ENCODE results near the gene TMEM141.
"Not testable (repeated sequence)": the region's sequence is repeated elsewhere in the genome, so short reads cannot be mapped to it uniquely, and the experiment has no call there.

TMEM141 gene

DNA sequence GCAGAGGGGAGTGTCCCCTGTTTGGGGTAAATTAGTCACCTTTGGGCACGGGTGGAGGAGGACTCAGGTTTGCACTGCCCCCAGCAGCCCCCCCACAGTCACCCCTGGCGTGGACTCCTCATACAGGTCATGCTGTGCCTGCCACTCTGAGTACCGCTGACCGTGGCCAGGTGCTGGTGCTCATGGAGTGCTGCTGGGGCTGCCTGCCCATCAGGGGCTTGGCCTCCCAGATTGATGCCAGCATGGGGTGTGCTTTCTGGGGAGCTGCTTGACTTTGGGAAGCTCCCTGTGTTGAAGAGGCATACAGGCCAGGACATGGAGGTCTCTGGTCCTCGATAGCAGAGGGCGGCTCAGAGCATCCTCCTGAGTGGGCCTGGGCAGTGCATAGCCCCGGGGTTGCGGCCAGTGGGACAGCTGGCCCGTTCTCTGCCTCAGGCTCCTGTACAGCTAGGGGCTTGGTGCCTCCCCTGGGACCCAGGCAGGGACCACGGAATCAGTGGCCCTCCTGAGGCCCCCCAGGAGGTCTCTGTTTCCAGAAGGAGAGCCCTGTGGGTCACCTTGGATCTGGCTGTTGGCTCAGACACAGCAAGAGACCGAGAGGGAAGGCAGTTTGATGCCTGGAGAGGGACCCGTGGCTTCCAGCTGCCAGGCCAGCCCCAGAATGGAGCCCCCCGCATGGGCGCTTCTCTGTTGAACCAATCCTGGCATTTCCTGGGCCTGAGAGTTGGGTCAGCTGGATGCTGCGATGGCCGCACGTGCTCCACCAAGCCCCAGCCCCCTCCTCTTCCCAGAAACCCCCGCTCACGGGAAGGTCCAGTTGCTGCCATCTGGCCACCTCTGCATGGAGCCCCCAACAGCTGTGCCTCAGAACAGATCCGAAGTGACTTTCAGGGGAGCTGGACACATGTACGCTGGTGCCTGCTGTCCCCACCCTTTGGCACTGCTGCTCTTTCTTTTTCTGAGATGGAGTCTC lies 45.1 kb downstream of the TMEM141 start:
- DNase-seq = no peak

DNA sequence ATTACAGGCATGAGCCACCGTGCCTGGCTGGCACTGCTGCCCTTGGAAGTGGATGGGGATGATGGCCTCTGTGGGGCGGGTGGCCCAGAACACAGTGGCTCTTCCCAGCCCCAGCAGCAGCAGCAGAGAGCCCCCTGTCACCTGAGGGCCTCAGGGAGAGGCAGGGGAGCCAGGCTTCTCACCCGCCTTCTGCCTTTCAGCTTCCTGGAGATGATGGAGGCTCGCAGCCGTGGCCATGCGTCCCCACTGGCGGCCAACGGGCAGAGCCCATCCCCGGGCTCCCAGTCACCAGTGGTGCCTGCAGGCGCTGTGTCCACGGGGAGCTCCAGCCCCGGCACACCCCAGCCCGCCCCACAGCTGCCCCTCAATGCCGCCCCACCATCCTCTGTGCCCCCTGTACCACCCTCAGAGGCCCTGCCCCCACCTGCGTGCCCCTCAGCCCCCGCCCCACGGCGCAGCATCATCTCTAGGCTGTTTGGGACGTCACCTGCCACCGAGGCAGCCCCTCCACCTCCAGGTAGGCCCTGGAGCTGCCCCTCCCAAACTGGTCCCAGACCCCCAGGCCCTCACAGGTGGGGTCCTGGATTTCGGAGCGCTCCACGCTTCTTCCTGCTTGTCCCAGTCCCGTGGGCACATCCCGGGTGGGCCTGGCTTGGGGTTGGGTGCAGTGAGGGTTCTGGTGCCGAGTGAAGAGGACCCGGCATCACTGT lies 46.2 kb downstream of the TMEM141 start:
- no peak for DNase-seq

DNA sequence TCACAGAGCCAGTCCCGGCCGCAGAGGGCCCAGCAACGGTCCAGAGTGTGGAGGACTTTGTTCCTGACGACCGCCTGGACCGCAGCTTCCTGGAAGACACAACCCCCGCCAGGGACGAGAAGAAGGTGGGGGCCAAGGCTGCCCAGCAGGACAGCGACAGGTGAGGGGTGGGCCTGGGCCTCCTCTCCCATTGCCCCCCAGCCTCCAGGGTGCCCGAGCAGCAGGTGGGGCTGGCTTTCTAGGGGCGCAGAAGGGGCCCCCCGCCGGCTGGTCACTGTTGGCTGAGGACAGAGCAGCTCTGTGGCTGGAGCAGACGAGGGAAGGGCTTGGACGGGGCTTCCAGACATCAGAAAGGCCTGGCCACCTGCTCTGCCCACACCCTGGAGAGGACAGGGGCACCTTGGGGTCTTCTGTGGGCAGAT lies 46.7 kb downstream of the TMEM141 start:
- not testable (repeated sequence) for DNase-seq

DNA sequence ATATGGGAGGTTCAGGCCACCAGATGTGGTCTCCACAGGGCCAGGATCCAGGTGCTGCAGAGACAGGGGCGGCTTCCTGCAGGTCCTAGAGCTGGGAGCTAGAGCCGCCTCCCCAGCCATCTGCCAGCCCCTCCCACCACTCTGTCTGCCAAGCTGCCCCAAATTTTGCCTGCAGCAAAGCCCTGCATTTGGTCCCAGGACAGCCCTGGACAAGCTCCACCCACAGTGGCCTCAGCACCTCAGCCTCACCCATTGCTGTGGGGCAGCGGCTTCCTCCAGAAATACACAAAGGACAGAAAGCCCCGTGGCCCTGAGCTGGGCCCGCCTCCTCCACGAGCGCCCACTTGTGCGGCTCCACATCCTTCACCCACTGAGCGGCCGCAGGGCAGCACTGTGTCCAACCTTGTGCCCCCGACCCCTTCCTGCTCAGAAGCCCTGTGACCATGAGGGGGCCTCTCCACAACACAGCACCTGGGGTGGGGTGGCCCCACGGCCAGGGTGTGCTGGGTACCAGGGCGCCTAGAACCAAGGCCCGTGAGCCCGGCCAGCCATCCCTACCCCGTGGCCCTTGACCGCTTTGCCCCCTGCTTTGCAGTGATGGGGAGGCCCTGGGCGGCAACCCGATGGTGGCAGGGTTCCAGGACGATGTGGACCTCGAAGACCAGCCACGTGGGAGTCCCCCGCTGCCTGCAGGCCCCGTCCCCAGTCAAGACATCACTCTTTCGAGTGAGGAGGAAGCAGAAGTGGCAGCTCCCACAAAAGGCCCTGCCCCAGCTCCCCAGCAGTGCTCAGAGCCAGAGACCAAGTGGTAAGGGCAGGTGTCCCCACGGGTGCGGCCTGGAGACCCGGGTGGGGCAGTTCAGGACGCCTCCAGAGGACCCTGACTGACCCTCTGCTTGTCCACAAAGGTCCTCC lies 47.4 kb downstream of the TMEM141 start:
- DNase-seq = no peak

DNA sequence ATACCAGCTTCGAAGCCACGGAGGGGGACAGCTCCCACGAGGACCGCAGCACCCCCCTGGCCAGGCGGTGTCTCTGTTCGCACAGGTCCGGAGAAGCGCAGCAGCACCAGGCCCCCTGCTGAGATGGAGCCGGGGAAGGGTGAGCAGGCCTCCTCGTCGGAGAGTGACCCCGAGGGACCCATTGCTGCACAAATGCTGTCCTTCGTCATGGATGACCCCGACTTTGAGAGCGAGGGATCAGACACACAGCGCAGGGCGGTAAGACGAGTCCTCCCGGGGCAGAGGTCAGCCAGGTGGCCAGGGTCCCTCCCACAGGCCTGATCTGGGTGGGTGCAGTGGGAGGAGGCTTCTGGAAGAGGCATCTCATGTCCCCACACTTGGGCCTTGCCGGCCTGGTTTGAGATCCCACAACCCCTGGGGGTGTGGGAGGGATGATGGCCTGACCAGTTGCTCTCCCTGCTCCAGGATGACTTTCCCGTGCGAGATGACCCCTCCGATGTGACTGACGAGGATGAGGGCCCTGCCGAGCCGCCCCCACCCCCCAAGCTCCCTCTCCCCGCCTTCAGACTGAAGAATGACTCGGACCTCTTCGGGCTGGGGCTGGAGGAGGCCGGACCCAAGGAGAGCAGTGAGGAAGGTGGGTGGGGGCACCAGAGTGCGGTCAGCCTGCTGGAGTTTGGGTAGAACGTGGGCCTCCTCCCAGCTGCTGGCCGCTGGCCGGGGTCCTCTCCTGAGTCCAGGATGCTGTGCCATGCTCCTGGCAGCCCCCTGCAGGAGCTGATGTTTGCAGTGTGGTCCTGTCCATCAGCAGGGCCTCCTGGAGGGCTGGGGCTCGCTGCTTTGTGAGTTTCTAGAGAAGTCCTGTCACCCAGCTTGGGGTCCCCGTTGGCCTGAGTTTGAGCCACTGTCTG lies 48.3 kb downstream of the TMEM141 start:
- no peak for DNase-seq

DNA sequence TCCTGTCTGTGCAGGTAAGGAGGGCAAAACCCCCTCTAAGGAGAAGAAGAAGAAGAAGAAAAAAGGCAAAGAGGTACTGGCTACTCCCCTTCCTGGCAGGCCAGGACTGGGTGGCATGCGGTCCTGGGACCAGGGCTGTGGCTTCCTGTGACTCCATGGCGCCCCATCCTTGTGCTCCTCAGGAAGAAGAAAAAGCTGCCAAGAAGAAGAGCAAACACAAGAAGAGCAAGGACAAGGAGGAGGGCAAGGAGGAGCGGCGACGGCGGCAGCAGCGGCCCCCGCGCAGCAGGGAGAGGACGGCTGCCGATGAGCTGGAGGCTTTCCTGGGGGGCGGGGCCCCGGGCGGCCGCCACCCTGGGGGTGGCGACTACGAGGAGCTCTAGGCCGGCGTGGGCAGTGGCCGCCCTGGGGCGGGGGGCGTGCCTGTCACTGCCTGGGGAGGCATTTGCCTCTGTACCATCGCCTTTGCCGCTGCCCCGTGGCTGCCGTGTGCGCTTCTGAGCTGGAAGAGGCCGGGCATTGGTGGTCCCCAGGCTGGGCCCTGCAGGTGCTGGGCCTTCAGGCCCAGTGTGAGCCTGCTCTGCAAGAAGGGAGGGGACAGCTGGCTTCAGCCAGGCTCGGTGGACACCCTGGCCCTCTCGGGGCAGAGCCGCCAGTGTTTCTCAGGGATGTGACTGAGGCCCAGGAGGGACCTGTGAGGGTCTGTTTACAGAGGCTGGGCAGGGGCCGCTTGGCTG lies 49.2 kb downstream of the TMEM141 start:
- no peak for DNase-seq

DNA sequence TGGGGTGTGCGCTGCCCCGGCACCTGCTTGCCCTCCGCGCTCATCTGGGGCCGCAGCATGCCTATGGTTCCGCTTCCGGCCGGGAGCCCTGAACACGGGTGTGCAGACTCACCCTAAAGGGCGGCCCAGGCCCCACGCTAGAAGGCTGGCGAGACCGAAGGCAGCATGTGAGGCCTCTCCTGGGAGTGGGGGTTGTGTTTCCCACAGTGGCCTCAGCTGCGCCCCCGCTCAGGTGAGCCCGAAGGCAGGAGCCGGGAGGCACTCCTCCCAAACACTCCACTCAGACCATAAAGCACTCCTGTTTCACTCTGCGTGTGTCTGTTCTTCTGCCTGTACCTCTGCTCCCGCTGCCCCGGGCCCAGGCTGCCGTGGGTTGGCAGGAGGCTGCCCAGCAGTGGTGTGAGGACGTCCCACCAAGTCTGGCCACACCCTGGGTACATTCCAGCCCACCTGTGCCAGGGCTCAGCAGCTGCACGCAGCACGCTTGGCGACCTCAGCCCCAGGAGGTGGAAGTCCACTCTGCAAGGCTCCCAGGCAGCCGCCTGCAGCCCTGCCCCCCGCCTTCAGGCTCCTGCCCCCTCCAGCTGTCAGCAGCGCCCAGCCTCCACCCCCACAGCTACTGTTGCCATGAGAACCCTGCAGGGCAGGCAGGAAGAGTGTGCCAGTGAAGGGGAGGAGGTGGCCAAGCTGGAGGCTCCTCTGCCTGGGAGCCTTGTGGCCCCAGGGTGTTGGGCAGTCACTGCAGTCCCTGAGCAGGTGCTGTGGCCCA lies 49.9 kb downstream of the TMEM141 start:
- DNase-seq = no peak

DNA sequence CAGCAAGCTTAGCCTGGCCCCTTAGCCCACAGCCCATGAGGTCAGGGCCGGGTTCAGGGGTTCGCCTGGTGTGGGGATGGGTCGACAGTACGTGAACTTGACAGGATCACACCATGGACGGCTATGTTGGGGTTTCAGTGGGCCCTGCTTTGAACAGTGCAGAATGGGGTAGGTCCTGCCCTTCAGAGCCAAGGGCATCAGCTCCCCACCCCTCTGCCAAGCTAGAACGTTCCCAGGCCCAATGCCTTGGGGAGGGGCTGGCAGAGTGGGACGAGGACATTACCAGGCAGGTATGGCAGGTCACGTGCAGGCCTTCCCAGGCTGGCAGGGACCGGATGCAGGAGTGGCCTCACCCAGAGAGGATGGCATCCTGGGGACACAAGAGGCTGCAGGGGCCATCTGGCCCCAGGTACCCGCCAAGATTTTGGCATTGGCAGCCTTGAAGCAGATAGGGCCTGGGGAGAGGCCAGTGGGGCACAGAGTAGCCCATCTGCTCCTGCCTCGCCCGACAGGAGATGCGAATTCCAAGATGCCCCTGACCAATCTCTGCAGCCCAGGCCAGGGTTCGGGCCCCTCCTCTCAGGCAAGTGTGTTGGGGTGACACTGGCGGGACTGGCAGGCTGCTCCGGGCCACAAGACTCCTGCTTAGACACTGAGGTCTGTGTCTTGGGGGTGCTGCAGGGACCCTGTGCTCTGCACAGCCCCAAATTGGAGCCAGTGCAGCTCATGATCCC lies 50.7 kb downstream of the TMEM141 start:
- DNase-seq = not testable (repeated sequence)

DNA sequence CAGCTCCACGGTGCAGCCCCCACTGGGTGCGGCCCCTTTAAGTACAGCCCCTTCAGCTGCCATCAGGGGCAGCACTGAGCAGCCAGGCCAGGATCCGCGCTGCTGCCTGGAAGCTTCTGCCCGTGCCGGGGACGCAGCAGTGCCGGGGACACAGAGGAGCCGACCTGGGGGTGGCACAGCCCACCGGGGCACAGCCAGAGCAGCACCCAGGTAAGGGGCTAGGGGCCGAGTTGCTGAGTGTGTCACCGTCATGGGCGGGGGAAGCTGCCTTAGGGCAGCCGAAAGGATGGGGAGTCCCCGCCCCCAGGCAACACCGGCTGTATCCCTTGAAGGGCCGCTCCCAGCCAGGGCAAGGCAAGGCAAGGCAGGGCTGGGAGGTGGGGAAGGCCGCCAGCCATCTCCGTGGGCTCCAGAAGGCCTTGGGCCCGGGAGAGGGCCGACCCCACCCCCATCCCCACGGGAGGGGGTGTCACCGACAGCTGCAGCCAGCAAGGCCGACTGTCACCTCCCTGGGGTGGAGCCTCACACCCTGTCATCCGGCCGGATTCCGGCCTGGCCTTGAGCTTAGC lies 51.3 kb downstream of the TMEM141 start, which contains the start of gene AJM1:
AJM1 (plus strand) TSS at position 99 of the 569 bp plus-strand sequence. CDS start 1,937 bp downstream, outside the sequence.
- peak; percentile 61 to 64 for DNase-seq
